Measurements from ENCODE around the gene SLC25A4. TPM values are rescaled to one million over a fixed set of nuclear protein-coding genes. Genes with fewer than 3 reads are reported as not detected.

Gene SLC25A4
- polyA plus RNA-seq, 1 donor (not counting 4 experiments of a cell fraction or from before 2014, with no cell fraction given) = 13.2 TPM

GRCh38 chr4:185099024-185099682 is 43.9 kb upstream of the SLC25A4 start:
- H3K9me3 ChIP-seq (ENCODE audit: control insufficient read depth, low read depth, low read length) = no peaks in the 10 kb centered on the region
- TF ChIP-seq EZH2 (IDR thresholded peaks at IDR 0.05; ENCODE audit: low read length) = no peak
- TF ChIP-seq, protein P1, sequence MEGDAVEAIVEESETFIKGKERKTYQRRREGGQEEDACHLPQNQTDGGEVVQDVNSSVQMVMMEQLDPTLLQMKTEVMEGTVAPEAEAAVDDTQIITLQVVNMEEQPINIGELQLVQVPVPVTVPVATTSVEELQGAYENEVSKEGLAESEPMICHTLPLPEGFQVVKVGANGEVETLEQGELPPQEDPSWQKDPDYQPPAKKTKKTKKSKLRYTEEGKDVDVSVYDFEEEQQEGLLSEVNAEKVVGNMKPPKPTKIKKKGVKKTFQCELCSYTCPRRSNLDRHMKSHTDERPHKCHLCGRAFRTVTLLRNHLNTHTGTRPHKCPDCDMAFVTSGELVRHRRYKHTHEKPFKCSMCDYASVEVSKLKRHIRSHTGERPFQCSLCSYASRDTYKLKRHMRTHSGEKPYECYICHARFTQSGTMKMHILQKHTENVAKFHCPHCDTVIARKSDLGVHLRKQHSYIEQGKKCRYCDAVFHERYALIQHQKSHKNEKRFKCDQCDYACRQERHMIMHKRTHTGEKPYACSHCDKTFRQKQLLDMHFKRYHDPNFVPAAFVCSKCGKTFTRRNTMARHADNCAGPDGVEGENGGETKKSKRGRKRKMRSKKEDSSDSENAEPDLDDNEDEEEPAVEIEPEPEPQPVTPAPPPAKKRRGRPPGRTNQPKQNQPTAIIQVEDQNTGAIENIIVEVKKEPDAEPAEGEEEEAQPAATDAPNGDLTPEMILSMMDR (optimal IDR thresholded peaks at IDR 0.05 in 1 of 3, IDR thresholded peaks at IDR 0.05 in 1 of 3, conservative IDR thresholded peaks at IDR 0.05 in 1 of 3; ENCODE audit: extremely low read depth in 1 of 3, insufficient read depth in 2 of 3, low read length in 3 of 3) = no peak

DNA sequence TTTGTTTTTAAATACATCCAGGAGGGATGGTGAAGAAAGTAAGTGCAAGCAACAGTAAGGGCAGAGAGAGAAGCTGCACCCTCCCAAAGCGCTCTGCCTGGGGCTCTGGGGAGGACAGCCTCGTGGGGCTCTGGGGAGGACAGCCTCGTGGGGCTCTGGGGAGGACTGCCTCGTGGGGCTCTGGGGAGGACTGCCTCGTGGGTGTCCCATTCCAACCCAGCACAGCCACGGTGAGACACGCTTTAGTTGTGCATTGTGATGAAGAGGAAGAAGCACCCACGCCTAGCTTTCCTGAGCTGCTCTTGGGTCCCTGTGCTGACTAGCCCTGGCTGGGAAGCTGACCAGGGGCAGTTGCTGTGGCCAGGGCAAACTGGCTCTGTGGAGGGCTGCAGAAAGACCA is 43.1 kb upstream of the SLC25A4 start:
- no peak for FAIRE-seq
- Histone ChIP-seq H3K27me3 (ENCODE audit: control insufficient read depth, extremely low read depth, insufficient read depth, low read length) (no peaks in the 10 kb centered on the region), H3K9me1 (ENCODE audit: control insufficient read depth, extremely low read depth, insufficient read depth, low read length) (no peaks in the 10 kb centered on the region), H3K36me3 (ENCODE audit: control insufficient read depth in 2 of 2, extremely low read depth in 1 of 2, insufficient read depth in 2 of 2, low read length in 2 of 2) (no peaks in the 10 kb centered on the region), H3K9me3 (ENCODE audit: control insufficient read depth, low read depth, low read length) (no peaks in the 10 kb centered on the region), H3K27ac (ENCODE audit: control insufficient read depth, insufficient read depth, low read length) (no peak overlapping the region), H3K9ac (ENCODE audit: control insufficient read depth, extremely low read depth, insufficient read depth, low read length) (no peak overlapping the region), H3K4me1 (ENCODE audit: control insufficient read depth, extremely low read depth, insufficient read depth, low read length) (no peaks in the 10 kb centered on the region), H3K4me3 (ENCODE audit: control insufficient read depth in 2 of 3, extremely low read depth in 1 of 3, insufficient read depth in 2 of 3, low read depth in 1 of 3, low read length in 3 of 3) (no peak overlapping the region), H4K20me1 (ENCODE audit: control insufficient read depth, extremely low read depth, insufficient read depth, low read length) (no peaks in the 10 kb centered on the region), H2AFZ (ENCODE audit: control insufficient read depth, low read length) (no peak overlapping the region), H3K79me2 (ENCODE audit: control insufficient read depth, insufficient read depth, low read length) (no peaks in the 10 kb centered on the region), H3K4me2 (ENCODE audit: control insufficient read depth, extremely low read depth, insufficient read depth, low read depth, low read length) (no peak overlapping the region)
- dilution Hi-C loops (cut with MboI; ENCODE audit: extremely low pct_ligation_motif_present, low sequenced_read_pairs) = no loop called here
- no peak for DNase-seq (ENCODE audit: low read depth, low spot score)
- TF ChIP-seq, protein P1 (optimal IDR thresholded peaks at IDR 0.05 in 1 of 3, IDR thresholded peaks at IDR 0.05 in 1 of 3, conservative IDR thresholded peaks at IDR 0.05 in 1 of 3; ENCODE audit: extremely low read depth in 1 of 3, insufficient read depth in 2 of 3, low read length in 3 of 3) = no peak
- TF ChIP-seq EZH2 (IDR thresholded peaks at IDR 0.05; ENCODE audit: low read length) = no peak

More at GRCh38 chr4:185099024-185099682, 43.9 kb upstream of the SLC25A4 start:
- Histone ChIP-seq H3K27me3 (ENCODE audit: control insufficient read depth, extremely low read depth, insufficient read depth, low read length) (no peaks in the 10 kb centered on the region), H4K20me1 (ENCODE audit: control insufficient read depth, extremely low read depth, insufficient read depth, low read length) (no peaks in the 10 kb centered on the region), H3K4me3 (ENCODE audit: control insufficient read depth in 2 of 3, extremely low read depth in 1 of 3, insufficient read depth in 2 of 3, low read depth in 1 of 3, low read length in 3 of 3) (no peak overlapping the region), H2AFZ (ENCODE audit: control insufficient read depth, low read length) (no peak overlapping the region), H3K36me3 (ENCODE audit: control insufficient read depth in 2 of 2, extremely low read depth in 1 of 2, insufficient read depth in 2 of 2, low read length in 2 of 2) (no peaks in the 10 kb centered on the region), H3K9ac (ENCODE audit: control insufficient read depth, extremely low read depth, insufficient read depth, low read length) (no peak overlapping the region), H3K4me1 (ENCODE audit: control insufficient read depth, extremely low read depth, insufficient read depth, low read length) (no peaks in the 10 kb centered on the region), H3K4me2 (ENCODE audit: control insufficient read depth, extremely low read depth, insufficient read depth, low read depth, low read length) (no peak overlapping the region), H3K27ac (ENCODE audit: control insufficient read depth, insufficient read depth, low read length) (no peak overlapping the region), H3K9me1 (ENCODE audit: control insufficient read depth, extremely low read depth, insufficient read depth, low read length) (no peaks in the 10 kb centered on the region), H3K79me2 (ENCODE audit: control insufficient read depth, insufficient read depth, low read length) (no peaks in the 10 kb centered on the region)
- dilution Hi-C loops (cut with MboI; ENCODE audit: extremely low pct_ligation_motif_present, low sequenced_read_pairs) = no loop called here
- no peak for FAIRE-seq
- DNase-seq (ENCODE audit: low read depth, low spot score) = no peak

All from keratinocyte (primary cell).